GM12864 (cell line): ENCODE measurements around the gene HSPG2.

Experiments used
- DNase-seq: peaks from one replicate; pipeline ENCODE4 v3.0.0-alpha.2; 2011; ENCODE audit warnings: low read depth
- H3K4me3 ChIP-seq: 2 replicates; pipeline ENCODE4 v1.5.1; 2011; ENCODE audit warnings: mild to moderate bottlenecking, low read depth, low read length, control low read depth
- CTCF ChIP-seq: IDR thresholded peaks from 2 replicates; pipeline ENCODE4 v1.5.1; 2011; ENCODE audit warnings: low read depth, mild to moderate bottlenecking, moderate library complexity, low read length, control low read depth, inconsistent platforms; ENCODE audit errors: missing control alignments

HSPG2 gene

GRCh38 chr1:21853131-21853427 is 84.0 kb downstream of the HSPG2 start:
- H3K4me3 ChIP-seq = no peak overlapping the region
- TF ChIP-seq CTCF = no peak

GRCh38 chr1:21852282-21853130 is 84.6 kb downstream of the HSPG2 start:
- DNase-seq = peak; percentile 52
- no peak for TF ChIP-seq CTCF
- no peak overlapping the region for H3K4me3 ChIP-seq

More at GRCh38 chr1:21853131-21853427, 84.0 kb downstream of the HSPG2 start:
- no peak for DNase-seq

- no peak for DNase-seq
- no peak for TF ChIP-seq CTCF
- no peak overlapping the region for H3K4me3 ChIP-seq
Measured at GRCh38 chr1:21851430-21852250, 85.5 kb downstream of the HSPG2 start.

- no peak for DNase-seq
- no peak overlapping the region for H3K4me3 ChIP-seq
- TF ChIP-seq CTCF = no peak
Measured at GRCh38 chr1:21849909-21850576, 87.1 kb downstream of the HSPG2 start.

GRCh38 chr1:21848524-21849174 is 88.5 kb downstream of the HSPG2 start:
- no peak overlapping the region for H3K4me3 ChIP-seq
- DNase-seq = no peak
- no peak for TF ChIP-seq CTCF
